ENCODE results near the gene KRTAP5-9. TPM values are rescaled to one million over a fixed set of nuclear protein-coding genes. Genes with fewer than 3 reads are reported as not detected.
"Not testable (repeated sequence)": the region's sequence is repeated elsewhere in the genome, so short reads cannot be mapped to it uniquely, and the experiment has no call there.

The KRTAP5-9 gene
- total RNA-seq, 2 donors from 2014 or later, result not detected

- H3K4me1 ChIP-seq, result no peaks in the 10 kb centered on the region
- H3K9me3 ChIP-seq, result no peaks in the 10 kb centered on the region
- no peak for TF ChIP-seq CTCF (IDR thresholded peaks at IDR 0.05)
- H3K27me3 ChIP-seq, result no peaks in the 10 kb centered on the region
- no peaks in the 10 kb centered on the region for H3K36me3 ChIP-seq
- DNase-seq (ENCODE audit: low spot score), result no peak
- H3K4me3 ChIP-seq, result no peak overlapping the region
- no peak overlapping the region for H3K27ac ChIP-seq
These were observed 16.2 kb downstream of the KRTAP5-9 start for GRCh38 chr11:71564430-71564829.

GRCh38 chr11:71565263-71565662 lies 17.0 kb downstream of the KRTAP5-9 start, which contains the start of gene KRTAP5-10:
Gene KRTAP5-10, plus strand, starts transcription at chr11:71565563. Its CDS starts 25 bp downstream, at chr11:71565588.
- Histone ChIP-seq H3K9me3 (no peaks in the 10 kb centered on the region), H3K36me3 (no peaks in the 10 kb centered on the region), H3K4me1 (no peaks in the 10 kb centered on the region), H3K27me3 (no peaks in the 10 kb centered on the region), H3K27ac (no peak within 1 kb of the TSS), H3K4me3 (no peak within 1 kb of the TSS)
- DNase-seq (ENCODE audit: low spot score), result no peak
- no peak for TF ChIP-seq CTCF (IDR thresholded peaks at IDR 0.05)

- no peaks in the 10 kb centered on the region for H3K9me3 ChIP-seq
- no peak overlapping the region for H3K27ac ChIP-seq
- no peaks in the 10 kb centered on the region for H3K27me3 ChIP-seq
- no peak for DNase-seq (ENCODE audit: low spot score)
- no peak for TF ChIP-seq CTCF (IDR thresholded peaks at IDR 0.05)
- H3K4me1 ChIP-seq, result no peaks in the 10 kb centered on the region
- no peak overlapping the region for H3K4me3 ChIP-seq
- no peaks in the 10 kb centered on the region for H3K36me3 ChIP-seq
These were observed 17.9 kb downstream of the KRTAP5-9 start for GRCh38 chr11:71566081-71566620.

- DNase-seq (ENCODE audit: low spot score); H3K27me3 ChIP-seq; H3K9me3 ChIP-seq: not testable (repeated sequence)
These were observed 18.7 kb downstream of the KRTAP5-9 start for GRCh38 chr11:71566626-71567599.

GRCh38 chr11:71567633-71568032 lies 19.4 kb downstream of the KRTAP5-9 start:
- not testable (repeated sequence) for H3K4me3 ChIP-seq; H3K36me3 ChIP-seq; H3K27ac ChIP-seq; DNase-seq (ENCODE audit: low spot score); H3K9me3 ChIP-seq; H3K27me3 ChIP-seq; H3K4me1 ChIP-seq

More at GRCh38 chr11:71566626-71567599, 18.7 kb downstream of the KRTAP5-9 start:
- H3K27ac ChIP-seq, H3K4me3 ChIP-seq, H3K4me1 ChIP-seq, H3K36me3 ChIP-seq: not testable (repeated sequence)

- H3K27me3 ChIP-seq, result no peaks in the 10 kb centered on the region
- H3K4me3 ChIP-seq, result no peak overlapping the region
- TF ChIP-seq CTCF (IDR thresholded peaks at IDR 0.05), result no peak
These were observed 20.6 kb downstream of the KRTAP5-9 start for GRCh38 chr11:71568704-71569349.

GRCh38 chr11:71571101-71571850 lies 23.1 kb downstream of the KRTAP5-9 start:
- not testable (repeated sequence) for H3K4me1 ChIP-seq; DNase-seq (ENCODE audit: low spot score); H3K9me3 ChIP-seq; H3K36me3 ChIP-seq; H3K4me3 ChIP-seq; H3K27me3 ChIP-seq; H3K27ac ChIP-seq

More at GRCh38 chr11:71568704-71569349, 20.6 kb downstream of the KRTAP5-9 start:
- DNase-seq (ENCODE audit: low spot score), result no peak
- Histone ChIP-seq H3K9me3 (no peaks in the 10 kb centered on the region), H3K4me1 (no peaks in the 10 kb centered on the region), H3K36me3 (no peaks in the 10 kb centered on the region), H3K27ac (no peak overlapping the region)

Measured in right atrium auricular region (tissue), 2 donors.